Measurements from ENCODE around the gene BMPR2.
"Not testable (repeated sequence)": the region's sequence is repeated elsewhere in the genome, so short reads cannot be mapped to it uniquely, and the experiment has no call there.

BMPR2 gene

DNA sequence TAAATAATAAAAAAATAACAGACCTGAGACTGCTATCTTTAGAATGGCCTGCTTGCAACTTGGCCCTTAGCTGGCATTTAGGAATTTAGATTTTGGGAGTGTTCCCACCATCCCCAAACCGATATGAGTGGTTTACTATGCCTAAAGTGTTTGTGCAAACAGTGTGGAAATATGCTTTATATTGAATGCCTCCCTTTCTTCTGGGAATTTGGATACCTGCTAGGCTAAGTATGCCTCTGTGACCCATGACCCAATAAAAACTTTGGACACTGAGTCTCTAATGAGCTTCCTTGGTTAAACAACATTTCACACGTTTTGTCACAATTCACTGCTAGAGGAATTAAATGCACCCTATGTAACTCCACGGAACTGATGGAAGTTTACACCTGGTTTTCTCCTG lies 73.2 kb downstream of the BMPR2 start:
- DNase-seq (ENCODE audit: low read depth, low spot score): no peak

DNA sequence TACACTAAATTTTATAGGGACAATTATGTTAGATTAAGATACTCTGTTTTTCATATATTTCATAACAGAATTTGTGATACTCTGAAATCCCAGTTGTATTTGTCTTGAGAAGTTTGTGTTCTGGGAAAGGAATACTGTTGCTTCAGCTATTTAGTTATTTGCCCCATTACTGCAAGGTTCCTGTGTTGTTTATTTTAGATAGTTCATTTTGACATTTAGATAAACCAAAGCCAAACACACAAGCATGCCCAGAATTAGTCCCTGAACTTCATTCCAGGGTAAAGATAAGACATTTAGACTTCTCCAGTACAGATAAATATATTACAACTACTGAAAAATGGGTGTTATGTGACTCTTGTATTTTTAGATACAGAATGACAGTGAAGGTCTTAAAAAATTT lies 74.7 kb downstream of the BMPR2 start:
- DNase-seq (ENCODE audit: low read depth, low spot score): no peak

DNA sequence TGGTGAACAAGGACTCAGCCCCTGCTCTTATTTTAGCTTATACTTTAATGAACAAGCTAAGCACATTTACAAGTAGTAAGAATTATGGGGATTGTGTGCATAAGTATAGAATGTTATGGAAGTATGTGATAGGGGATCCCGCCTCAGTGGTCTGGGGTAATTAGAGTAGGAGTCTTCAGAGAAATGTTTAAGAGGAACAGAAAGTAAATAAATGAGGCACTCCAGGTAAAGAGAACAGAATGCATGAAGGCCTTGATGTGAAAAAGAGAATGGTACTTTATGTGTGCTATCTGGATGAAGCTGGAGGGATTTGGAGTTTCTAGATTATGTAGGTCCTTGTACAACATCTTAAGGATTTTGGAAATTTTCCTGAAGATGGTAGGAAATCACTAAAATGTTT lies 76.6 kb downstream of the BMPR2 start:
- no peak for DNase-seq (ENCODE audit: low read depth, low spot score)

DNA sequence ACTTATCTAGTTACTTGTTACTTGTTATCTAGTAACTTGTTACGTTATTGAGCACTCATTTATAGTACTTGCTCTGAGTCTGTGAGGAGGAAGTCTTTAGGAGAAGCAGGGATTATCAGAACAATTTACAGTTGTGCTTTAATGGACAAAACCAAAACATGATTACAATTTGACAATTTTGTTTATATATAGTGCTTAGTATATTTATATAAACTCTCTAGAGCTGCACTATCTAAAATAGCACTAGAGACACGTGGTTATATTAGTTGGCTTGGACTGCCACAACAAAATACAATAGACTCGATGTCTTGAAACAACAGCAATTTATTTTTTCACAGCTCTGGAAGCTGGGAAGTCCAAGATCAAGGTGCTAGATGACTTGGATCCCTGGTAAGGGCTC lies 78.4 kb downstream of the BMPR2 start:
- no peak for DNase-seq (ENCODE audit: low read depth, low spot score)

DNA sequence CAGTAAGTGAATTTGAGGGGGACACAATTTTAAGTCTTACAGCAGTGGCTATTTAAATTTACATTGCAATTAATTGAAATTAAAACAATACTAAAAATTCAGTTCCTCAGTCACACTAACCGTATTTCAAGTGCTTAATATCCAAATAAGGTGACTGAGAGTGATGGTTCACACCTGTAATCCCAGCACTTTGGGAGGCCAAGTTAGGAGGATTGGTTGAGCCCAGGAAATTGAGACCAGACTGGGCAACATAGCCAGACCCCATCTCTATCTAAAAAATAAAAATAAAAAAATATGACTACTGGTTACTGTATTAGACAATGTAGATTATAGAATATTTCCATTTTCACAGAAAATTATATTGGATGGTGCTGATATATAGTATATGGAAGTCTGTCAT lies 79.0 kb downstream of the BMPR2 start:
- no peak for DNase-seq (ENCODE audit: low read depth, low spot score)

DNA sequence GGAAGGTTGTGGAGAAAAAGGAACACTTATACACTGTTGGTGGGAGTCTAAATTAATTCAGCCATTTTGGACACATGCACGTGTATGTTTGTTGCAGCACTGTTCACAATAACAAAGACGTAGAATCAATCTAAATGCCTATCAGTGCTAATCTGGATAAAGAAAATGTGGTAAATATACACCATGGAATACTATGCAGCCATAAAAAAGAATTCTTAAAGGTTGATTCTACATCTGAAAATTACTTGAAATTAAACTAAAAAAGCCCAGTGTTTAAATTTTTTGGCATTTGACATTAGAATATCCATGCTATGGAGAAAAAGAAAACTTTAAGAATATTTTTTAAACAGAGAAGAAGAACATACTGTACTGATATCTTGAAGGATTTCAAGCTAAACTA lies 84.0 kb downstream of the BMPR2 start:
- DNase-seq (ENCODE audit: low read depth, low spot score): no peak

DNA sequence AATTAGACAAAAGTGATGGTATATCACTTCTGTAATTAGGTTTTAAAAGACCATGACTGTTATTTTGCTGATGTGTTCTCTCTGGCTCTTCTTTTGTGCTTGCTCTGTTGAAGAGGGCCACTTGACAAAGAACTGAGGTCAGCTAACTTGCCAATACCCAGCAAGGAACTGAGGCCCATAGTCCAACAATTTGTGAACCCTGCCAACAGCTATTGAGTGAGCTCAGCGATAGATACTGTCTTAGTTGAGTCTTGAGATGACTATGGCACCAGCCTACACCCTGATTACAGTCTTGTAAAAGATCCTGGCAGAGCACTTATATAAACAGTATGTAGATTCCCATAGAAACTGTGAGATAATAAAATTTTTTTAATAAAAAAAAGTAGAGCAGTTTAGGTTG lies 103.0 kb downstream of the BMPR2 start:
- no peak for DNase-seq (ENCODE audit: low read depth, low spot score)

DNA sequence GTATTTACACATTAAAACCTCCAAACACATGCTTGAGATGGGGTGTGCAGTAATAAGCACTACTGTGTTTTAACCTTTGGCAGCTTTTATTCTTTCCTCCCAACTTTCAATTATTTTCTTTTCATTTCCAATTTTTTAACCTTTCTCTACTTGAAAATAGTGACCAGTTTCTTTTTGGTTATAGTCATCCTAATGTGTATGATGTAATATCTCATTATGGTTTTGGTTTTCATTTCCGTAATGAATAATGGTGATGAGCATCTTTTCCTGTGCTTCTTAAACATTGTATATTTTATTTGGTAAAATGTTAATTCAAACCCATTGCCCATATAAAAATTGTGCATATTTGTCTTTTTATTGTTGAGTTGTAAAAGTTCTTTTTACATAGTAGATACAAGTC lies 103.5 kb downstream of the BMPR2 start:
- no peak for DNase-seq (ENCODE audit: low read depth, low spot score)

DNA sequence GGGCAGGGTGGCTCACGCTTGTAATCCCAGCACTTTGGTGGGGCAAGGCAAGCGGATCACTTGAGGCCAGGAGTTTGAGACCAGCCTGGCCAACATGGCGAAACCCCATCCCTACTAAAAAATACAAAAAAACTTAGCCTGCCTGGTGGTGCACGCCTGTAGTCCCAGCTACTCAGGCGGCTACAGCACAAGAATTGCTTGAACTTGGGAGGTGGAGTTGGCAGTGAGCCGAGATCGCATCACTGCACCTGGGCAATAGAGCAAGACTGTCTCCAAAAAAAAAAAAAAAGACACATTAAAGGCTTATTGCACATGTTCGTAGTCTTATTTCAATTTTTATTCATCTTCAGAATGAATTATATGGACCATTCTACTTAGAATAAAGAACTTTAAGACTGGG lies 110.2 kb downstream of the BMPR2 start:
- DNase-seq (ENCODE audit: low read depth, low spot score): no peak

DNA sequence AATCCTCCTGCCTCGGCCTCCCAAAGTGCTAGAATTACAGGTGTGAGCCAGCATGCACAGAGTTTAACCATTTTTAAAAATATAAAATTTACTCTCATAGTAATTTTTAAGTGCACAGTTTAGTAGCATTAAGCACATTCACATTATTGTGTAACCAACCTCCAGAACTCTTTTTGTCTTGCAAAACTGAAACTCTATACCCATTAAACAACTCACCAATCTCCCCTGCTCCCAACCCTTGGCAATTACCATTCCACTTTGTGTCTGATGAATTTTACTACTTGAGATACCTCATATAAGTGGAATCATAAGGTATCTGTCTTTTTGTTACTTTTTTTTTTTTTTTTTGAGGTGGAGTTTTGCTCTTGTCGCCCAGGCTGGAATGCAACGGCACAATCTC lies 112.5 kb downstream of the BMPR2 start:
- DNase-seq (ENCODE audit: low read depth, low spot score): no peak

DNA sequence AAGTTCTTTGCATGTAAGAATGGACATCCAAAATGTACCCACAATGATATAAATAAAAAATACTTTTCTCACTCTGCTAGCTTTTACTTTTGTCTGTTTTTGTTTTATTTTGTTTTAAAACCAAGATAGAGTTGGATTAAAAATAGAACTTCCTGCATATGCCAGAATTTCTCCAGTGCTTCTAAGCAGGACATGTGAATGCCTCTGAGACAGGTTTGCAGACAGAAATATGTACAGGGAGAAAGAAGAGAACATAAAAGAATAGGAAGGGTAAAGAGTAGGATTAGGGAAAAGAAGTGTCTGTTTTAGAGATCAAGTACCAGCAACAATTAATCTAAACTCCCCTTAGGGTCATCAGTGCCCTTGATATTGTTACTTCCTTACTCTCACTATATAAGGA lies 114.4 kb downstream of the BMPR2 start:
- no peak for DNase-seq (ENCODE audit: low read depth, low spot score)

DNA sequence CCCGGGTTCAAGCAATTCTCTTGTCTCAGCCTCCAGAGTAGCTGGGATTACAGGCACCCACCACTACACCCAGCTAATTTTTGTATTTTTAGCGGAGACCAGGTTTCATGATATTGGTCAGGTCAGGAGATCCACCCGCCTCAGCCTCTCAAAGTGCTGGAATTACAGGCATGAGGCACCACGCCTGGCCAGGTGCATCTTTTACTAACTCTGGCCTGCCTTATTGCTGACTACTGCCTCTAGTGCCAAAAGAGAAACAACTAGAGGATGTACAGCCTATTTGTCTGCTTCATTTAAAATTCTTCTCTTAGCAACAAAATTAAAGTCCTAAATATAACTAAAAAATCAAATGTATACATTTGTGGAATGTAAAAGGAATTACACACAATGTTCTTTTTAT lies 115.4 kb downstream of the BMPR2 start:
- DNase-seq (ENCODE audit: low read depth, low spot score): no peak

DNA sequence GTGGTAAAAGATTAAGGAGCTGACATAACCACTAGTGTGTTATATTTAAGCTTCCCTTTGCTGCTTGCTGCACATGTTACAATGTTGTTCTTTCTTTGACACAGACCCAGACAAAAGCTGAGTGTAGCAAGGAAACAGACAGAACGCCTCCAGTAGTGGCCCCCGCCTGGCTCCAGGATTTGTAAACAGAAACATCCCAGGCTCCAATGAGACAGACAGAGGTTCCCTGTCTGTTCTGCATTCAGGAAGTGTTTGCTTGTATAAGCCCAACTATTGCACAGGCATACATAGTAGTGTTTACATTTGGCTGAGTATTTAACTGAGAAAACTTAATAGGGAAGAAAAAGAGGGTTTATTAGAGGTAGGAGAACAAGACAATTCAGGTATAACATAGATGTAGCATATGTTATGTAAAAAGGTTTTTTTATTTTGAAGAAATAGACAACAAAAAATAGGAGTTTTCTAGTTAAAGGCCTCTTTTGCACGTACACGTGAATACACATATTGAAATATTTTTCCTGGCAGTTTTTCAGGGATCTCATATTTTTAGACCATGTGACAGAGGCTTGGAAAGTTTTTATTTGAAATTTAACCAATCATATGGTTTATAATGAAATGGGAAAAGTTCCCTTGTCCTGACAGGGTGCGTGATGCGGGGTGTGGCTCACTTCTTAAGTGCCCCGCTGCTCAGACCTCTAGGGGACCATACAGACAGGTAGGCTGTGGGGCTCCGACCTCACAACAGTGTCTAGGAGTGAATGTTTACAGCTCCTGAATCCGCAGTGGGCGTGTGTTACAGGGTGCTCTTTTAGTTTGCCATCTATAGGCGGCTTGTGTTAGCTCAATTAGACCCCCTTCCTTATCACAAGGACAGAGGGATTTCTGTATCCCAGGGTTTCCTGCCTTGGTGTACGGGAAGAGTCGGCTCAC lies 118.4 kb downstream of the BMPR2 start:
- DNase-seq (ENCODE audit: low read depth, low spot score): peak; percentile 58

DNA sequence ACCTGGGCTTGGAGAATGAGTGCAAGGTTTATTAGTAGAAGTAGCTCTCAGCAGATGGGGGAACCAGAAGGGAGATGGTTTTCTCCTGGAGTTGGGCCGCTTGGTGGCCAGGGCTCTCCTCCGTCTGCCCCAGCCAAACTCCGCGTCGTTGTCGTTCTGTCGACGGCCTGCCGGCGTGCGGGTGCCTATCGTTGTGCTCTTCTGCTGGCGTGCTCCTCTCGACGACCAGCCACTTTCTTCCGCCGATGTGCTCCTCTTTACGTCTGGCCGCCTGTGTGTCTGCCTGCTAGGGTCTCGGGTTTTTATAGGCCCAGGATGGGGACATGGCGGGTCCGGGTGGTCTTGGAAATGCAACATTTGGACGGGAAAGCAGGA lies 119.1 kb downstream of the BMPR2 start:
- DNase-seq (ENCODE audit: low read depth, low spot score): no peak

DNA sequence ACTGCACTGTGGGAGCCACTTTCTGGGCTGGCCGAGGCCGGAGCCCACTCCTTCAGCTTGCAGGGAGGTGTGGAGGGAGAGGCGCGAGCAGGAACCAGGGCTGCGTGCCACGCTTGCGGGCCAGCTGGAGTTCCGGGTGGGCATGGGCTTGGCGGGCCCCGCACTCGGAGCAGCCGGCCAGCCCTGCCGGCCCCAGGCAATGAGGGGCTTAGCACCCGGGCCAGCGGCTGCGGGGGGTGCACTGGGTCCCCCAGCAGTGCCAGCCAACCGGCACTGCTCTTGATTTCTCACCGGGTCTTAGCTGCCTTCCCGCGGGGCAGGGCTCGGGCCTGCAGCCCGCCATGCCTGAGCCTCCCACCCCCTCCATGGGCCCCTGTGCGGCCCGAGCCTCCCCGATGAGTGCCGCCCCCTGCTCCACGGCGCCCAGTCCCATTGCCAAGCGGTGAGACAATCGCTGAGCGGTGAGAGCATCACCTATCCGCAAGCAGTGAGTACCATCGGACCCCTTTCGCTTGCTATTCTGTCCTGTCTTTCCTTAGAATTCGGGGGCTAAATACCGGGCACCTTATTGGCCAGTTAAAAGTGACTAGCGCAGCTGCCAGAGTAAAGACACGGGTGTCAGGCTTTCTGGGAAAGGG lies 120.8 kb downstream of the BMPR2 start:
- not testable (repeated sequence) for DNase-seq (ENCODE audit: low read depth, low spot score)

DNA sequence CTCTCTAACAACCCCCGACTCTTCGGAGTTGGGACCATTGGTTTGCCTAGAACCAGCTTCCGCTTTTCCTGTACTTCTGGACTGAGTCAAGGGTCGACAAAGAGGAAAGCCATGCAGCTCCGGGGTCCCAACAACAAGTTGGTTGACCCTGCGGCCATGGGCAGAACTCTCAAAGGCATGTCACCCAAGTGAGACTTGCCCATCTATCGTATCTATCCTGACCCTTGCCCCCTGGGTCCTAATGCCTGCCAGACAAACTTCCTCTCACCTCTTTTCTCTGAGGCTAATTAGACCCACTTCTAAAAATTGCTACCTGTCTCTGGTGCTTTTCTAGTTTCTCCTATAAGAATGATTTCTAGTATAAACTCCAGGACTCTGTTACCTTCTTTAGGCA lies 121.3 kb downstream of the BMPR2 start:
- not testable (repeated sequence) for DNase-seq (ENCODE audit: low read depth, low spot score)

DNA sequence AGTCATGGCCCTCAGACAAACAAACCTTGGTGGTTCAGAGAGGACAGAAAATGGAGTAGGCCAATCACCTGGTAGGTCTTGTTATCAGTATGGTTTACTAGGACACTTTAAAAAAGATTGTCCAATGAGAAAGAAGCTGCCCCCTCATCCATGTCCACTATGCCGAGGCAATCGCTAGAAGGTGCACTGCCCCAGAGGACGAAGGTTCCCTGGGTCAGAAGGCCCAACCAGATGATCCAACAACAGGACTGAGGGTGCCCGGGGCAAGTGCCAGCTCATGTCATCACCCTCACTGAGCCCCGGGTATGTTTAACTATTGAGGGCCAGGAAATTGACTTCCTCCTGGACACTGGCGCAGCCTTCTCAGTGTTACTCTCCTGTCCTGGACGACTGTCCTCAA lies 123.7 kb downstream of the BMPR2 start:
- DNase-seq (ENCODE audit: low read depth, low spot score): not testable (repeated sequence)

DNA sequence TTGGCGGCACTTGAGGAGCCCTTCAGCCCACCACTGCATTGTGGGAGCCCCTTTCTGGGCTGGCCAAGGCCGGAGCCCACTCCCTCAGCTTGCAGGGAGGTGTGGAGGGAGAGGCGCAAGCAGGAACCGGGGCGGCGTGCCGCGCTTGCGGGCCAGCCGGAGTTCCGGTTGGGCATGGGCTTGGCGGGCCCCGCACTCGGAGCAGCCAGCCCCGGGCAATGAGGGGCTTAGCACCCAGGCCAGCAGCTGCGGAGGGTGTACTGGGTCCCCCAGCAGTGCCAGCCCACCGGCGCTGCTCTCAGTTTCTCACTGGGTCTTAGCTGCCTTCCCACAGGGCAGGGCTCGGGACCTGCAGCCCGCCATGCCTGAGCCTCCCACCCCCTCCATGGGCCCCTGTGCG lies 127.1 kb downstream of the BMPR2 start:
- DNase-seq (ENCODE audit: low read depth, low spot score): not testable (repeated sequence)

DNA sequence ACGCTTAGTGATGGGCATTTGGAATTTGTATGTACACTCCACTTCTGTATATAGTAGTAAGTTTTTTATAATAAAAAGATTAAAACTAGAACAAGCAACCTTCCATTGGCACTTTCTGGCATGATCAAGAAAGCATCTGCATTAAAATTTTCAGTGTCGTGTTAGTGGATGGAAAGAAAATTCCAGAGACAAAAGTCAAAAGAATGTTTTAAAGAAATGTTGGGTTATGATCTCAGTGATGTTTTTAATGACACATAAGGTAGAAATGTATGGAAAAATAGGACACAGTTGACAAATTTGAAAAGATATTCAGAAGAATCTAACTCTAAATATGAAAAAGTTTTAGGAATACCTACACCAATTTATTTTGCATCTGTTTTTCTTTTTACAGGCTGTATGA lies 132.6 kb downstream of the BMPR2 start:
- no peak for DNase-seq (ENCODE audit: low read depth, low spot score)

DNA sequence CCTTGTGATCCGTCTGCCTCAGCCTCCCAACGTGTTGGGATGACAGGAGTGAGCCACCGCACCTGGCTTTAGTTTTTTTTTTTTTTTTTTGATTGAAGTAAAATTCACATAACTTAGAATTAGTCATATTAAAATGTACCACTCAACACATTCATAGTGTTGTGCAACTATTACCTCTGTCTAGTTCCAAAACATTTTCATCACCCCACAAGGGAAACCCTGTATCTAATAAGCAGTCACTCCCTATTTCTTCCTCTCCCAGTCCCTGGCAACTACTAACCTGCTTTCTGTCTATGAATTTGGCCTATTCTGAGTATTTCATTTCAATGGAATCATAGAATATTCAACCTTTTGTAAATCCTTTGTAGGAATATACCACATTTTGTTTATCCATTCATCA lies 134.8 kb downstream of the BMPR2 start:
- DNase-seq (ENCODE audit: low read depth, low spot score): no peak

DNA sequence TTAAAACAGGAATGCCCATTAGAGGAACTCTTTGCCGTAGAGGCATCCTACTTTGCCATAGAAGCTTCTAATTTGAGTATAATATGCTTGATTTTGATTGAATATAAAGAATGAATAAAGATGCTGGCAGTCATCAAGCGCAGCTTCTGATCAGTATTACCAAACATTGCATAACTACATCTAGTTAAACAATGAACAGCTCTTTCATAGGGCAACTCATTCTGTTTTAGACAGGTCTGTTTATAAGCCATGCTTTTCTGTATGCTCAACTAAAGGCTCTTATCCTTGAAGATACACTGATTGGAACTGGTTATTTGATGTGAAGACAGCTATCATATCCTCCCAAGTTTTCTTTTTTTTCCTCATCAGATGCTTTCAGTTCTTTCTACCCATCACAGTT lies 136.0 kb downstream of the BMPR2 start:
- DNase-seq (ENCODE audit: low read depth, low spot score): no peak

DNA sequence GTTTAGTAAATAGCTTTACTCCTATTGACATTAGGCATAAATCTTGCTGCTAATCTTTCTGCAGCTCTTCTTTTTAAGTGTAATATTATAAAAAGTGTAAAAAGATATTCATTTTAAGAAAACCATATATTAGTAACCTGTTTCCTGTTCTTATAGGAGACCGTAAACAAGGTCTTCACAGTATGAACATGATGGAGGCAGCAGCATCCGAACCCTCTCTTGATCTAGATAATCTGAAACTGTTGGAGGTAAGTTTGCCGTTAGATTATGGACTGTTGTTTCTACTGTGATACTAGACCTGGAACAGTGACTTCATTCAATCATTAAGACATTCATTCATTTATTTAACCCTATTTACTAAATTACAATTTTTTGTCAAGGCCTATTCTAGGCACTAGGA lies 138.6 kb downstream of the BMPR2 start:
- DNase-seq (ENCODE audit: low read depth, low spot score): no peak

DNA sequence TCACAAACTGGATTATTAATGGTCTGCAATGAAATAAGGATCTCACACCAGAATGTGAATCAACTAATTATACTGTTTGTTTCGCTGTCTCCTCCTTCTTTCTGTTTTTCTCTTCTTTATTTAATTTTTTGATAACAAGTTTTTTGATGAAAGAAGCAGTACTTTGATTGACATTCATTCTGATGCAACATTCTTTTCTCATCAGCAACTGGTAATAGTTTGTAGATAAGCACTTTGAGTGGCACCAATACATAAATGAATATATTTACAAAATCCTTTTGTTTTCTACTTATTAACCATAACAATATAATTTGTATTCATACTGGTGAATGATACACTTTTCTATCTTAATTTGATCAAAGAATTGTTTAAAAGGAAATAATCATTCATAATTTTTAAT lies 143.3 kb downstream of the BMPR2 start:
- no peak for DNase-seq (ENCODE audit: low read depth, low spot score)
